Trophoblast cell (in vitro differentiated cells and primary cell): Measurements from ENCODE around the gene TMCC1.
A peak's percentile ranks its signal among the peaks of the same experiment; 100 is the strongest.

Experiments
- DNase-seq, 2 donors: peaks; one replicate each; pipeline ENCODE4 v3.0.0-alpha.2; 2016
- H2AFZ ChIP-seq: 2 replicates; pipeline ENCODE4 v1.6.1; 2013; ENCODE audit warnings: low read length, moderate library complexity, mild to moderate bottlenecking; ENCODE audit not compliant: insufficient read depth, poor library complexity
- H2AK5ac ChIP-seq: 2 replicates; pipeline ENCODE4 v1.6.1; 2013; ENCODE audit warnings: mild to moderate bottlenecking, low read length
- H2BK120ac ChIP-seq: 2 replicates; pipeline ENCODE4 v1.6.1; 2013; ENCODE audit warnings: low read length, mild to moderate bottlenecking, moderate library complexity; ENCODE audit not compliant: insufficient read depth, poor library complexity
- H2BK12ac ChIP-seq: 2 replicates; pipeline ENCODE4 v1.6.1; 2013; ENCODE audit warnings: mild to moderate bottlenecking, low read length, moderate library complexity
- H2BK5ac ChIP-seq: 2 replicates; pipeline ENCODE4 v1.6.1; 2013; ENCODE audit warnings: low read length, low read depth, moderate library complexity, mild to moderate bottlenecking; ENCODE audit not compliant: poor library complexity
- H3K14ac ChIP-seq: 2 replicates; pipeline ENCODE4 v1.6.1; 2013; ENCODE audit warnings: mild to moderate bottlenecking, low read length
- H3K18ac ChIP-seq: 2 replicates; pipeline ENCODE4 v1.6.1; 2013; ENCODE audit warnings: mild to moderate bottlenecking, low read length
- H3K23ac ChIP-seq: 2 replicates; pipeline ENCODE4 v1.6.1; 2013; ENCODE audit warnings: low read length
- H3K27ac ChIP-seq: 2 replicates; pipeline ENCODE4 v1.5.1; 2013; ENCODE audit warnings: low read depth, mild to moderate bottlenecking, inconsistent platforms, low read length, moderate library complexity
- H3K27me3 ChIP-seq: 2 replicates; pipeline ENCODE4 v1.6.1; 2013; ENCODE audit warnings: inconsistent platforms, mild to moderate bottlenecking, low read length, moderate library complexity; ENCODE audit not compliant: insufficient read depth
- H3K36me3 ChIP-seq, 2 experiments: 1 replicate in 1 of 2; 2 replicates in 1 of 2; pipeline ENCODE4 v1.6.1; 2013; ENCODE audit warnings: low read length in 2 of 2, mild to moderate bottlenecking in 2 of 2, moderate library complexity in 1 of 2; ENCODE audit not compliant: insufficient read depth in 2 of 2, control insufficient read depth in 1 of 2
- H3K4ac ChIP-seq: 2 replicates; pipeline ENCODE4 v1.6.1; 2013; ENCODE audit warnings: low read depth, mild to moderate bottlenecking, low read length, moderate library complexity
- H3K4me1 ChIP-seq, 2 experiments: 1 replicate in 1 of 2; 2 replicates in 1 of 2; pipeline ENCODE4 v1.6.1; 2013; ENCODE audit warnings: low read length in 2 of 2, mild to moderate bottlenecking in 2 of 2, moderate library complexity in 1 of 2; ENCODE audit not compliant: insufficient read depth in 2 of 2, control insufficient read depth in 1 of 2
- H3K4me2 ChIP-seq: 2 replicates; pipeline ENCODE4 v1.6.1; 2013; ENCODE audit warnings: inconsistent platforms, mild to moderate bottlenecking, low read length, moderate library complexity
- H3K4me3 ChIP-seq: 2 replicates; pipeline ENCODE4 v1.5.1; 2013; ENCODE audit warnings: mild to moderate bottlenecking, low read depth, low read length, inconsistent platforms
- H3K79me1 ChIP-seq: one replicate; pipeline ENCODE4 v1.6.1; 2013; ENCODE audit warnings: low read length
- H3K79me2 ChIP-seq: 2 replicates; pipeline ENCODE4 v1.6.1; 2013; ENCODE audit warnings: low read length, mild to moderate bottlenecking; ENCODE audit not compliant: control insufficient read depth, insufficient read depth, poor library complexity
- H3K9ac ChIP-seq: 2 replicates; pipeline ENCODE4 v1.6.1; 2013; ENCODE audit warnings: mild to moderate bottlenecking, low read length
- H3K9me3 ChIP-seq: 2 replicates; pipeline ENCODE4 v1.6.1; 2013; ENCODE audit warnings: low read depth, mild to moderate bottlenecking, control low read depth, inconsistent platforms, low read length; ENCODE audit not compliant: insufficient read depth
- H4K12ac ChIP-seq: 2 replicates; pipeline ENCODE4 v1.6.1; 2013; ENCODE audit warnings: low read depth, mild to moderate bottlenecking, low read length, moderate library complexity
- H4K8ac ChIP-seq: 2 replicates; pipeline ENCODE4 v1.6.1; 2013; ENCODE audit warnings: low read depth, mild to moderate bottlenecking, low read length, moderate library complexity
- H4K91ac ChIP-seq: one replicate; pipeline ENCODE4 v1.6.1; 2013; ENCODE audit warnings: low read depth, mild to moderate bottlenecking, low read length, moderate library complexity
- WGBS: extraction: QIAGEN DNeasy Blood & Tissue Kit; methylation state at CpG from one replicate; pipeline ENCODE4 v1.1.7; 2013; ENCODE audit warnings: missing lambda C conversion rate; ENCODE audit not compliant: insufficient read length, insufficient coverage; ENCODE audit errors: extremely low coverage; 5-methylcytosine and 5-hydroxymethylcytosine counted together

The TMCC1 gene

GRCh38 chr3:129855832-129856419, 37.6 kb downstream of the TMCC1 start:
- Histone ChIP-seq H3K14ac (no peak overlapping the region), H2BK5ac (no peak overlapping the region), H3K18ac (no peak overlapping the region), H3K79me2 (no peaks in the 10 kb centered on the region), H3K27me3 (no peaks in the 10 kb centered on the region), H3K4me3 (no peak overlapping the region), H3K23ac (no peak overlapping the region), H3K9ac (no peak overlapping the region), H2BK12ac (no peak overlapping the region), H3K4me2 (no peak overlapping the region), H4K8ac (no peak overlapping the region), H3K27ac (no peak overlapping the region), H2BK120ac (no peak overlapping the region), H4K91ac (no peak overlapping the region), H3K36me3 (peaks cover 9 to 14% of the 10 kb centered on the region in 2 experiments), H2AK5ac (no peak overlapping the region), H3K79me1 (no peaks in the 10 kb centered on the region), H3K4me1 (no peaks in the 10 kb centered on the region), H3K9me3 (peaks cover 4% of the 10 kb centered on the region), H3K4ac (no peak overlapping the region), H4K12ac (no peak overlapping the region), H2AFZ (no peak overlapping the region)
- no CpG with 5 or more reads among the region's 5 CpGs for WGBS
- DNase-seq, result peak in 1 of 2 donors; percentile 22

DNA sequence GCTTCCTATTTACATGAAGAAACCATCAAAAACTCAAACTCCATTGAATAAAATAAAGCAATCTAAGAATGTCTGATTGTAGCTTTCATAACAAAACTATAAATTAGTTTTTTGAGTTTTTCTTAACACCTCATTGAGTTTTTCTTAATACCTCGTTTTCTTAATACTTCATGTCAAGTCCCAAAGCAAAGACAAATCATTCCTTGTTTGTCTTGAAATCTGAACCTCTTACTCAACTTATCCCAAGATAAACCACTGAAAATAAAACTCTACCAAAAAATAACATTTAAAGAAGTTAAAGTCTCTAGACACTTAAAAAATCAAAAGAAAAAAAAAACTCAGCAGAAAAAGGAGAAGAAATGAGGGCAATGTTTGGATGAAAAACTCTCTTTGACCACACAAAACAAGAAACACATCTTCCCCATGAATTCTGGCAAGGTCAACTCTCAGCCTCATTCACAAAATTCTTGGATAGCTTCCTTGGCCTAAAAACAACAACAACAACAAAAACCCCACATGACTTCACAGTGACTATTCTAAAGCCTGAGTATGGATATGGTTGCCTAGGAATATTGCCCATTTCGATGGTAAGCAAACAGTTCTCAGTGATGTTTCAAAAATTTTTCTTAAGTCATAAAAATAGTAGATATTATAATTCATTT, 38.2 kb downstream of the TMCC1 start:
- Histone ChIP-seq H2BK12ac (no peak overlapping the region), H3K27me3 (no peaks in the 10 kb centered on the region), H3K36me3 (peaks cover 10 to 14% of the 10 kb centered on the region in 2 experiments), H3K23ac (no peak overlapping the region), H3K9me3 (peaks cover 4% of the 10 kb centered on the region), H3K4me1 (no peaks in the 10 kb centered on the region), H4K12ac (no peak overlapping the region), H4K91ac (no peak overlapping the region), H2AK5ac (no peak overlapping the region), H3K27ac (no peak overlapping the region), H3K79me1 (no peaks in the 10 kb centered on the region), H3K4ac (no peak overlapping the region), H3K18ac (no peak overlapping the region), H2BK120ac (no peak overlapping the region), H3K4me2 (no peak overlapping the region), H2BK5ac (no peak overlapping the region), H2AFZ (no peak overlapping the region), H3K9ac (no peak overlapping the region), H3K79me2 (no peaks in the 10 kb centered on the region), H4K8ac (no peak overlapping the region), H3K14ac (no peak overlapping the region), H3K4me3 (no peak overlapping the region)
- no CpG with 5 or more reads among the region's 2 CpGs for WGBS
- no peak for DNase-seq

DNA sequence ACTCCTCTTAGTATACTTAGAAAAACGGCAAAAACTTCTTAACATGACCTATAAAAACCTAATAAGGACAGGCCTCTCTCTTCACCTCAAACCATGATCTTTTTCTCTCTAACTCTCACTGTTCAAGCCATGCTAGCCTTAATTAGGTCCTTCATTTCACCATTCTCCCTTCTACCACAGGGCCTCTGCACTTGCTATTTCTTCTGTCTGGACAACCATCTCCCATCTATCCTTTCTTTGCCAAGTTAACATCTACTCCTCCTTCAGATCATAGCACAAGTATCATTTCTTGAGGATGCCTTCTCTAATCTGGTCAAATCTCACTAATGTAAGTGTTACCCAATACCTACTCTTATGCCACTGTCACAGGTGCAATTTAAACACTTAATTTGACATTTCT, 39.1 kb downstream of the TMCC1 start:
- no peaks in the 10 kb centered on the region for H3K79me1 ChIP-seq
- H3K23ac ChIP-seq, result no peak overlapping the region
- no peaks in the 10 kb centered on the region for H3K4me1 ChIP-seq
- no peak overlapping the region for H3K4me2 ChIP-seq
- no peak overlapping the region for H3K18ac ChIP-seq
- no peak overlapping the region for H3K4me3 ChIP-seq
- H4K8ac ChIP-seq, result no peak overlapping the region
- no peaks in the 10 kb centered on the region for H3K79me2 ChIP-seq
- H3K4ac ChIP-seq, result no peak overlapping the region
- no peak overlapping the region for H2AFZ ChIP-seq
- H3K36me3 ChIP-seq, result peaks cover 8 to 13% of the 10 kb centered on the region in 2 experiments
- no peak overlapping the region for H2BK5ac ChIP-seq
- H4K91ac ChIP-seq, result no peak overlapping the region
- H3K14ac ChIP-seq, result no peak overlapping the region
- no peaks in the 10 kb centered on the region for H3K27me3 ChIP-seq
- no peak overlapping the region for H4K12ac ChIP-seq
- H2AK5ac ChIP-seq, result no peak overlapping the region
- H3K27ac ChIP-seq, result no peak overlapping the region
- no peak for DNase-seq
- no peak overlapping the region for H2BK120ac ChIP-seq
- H2BK12ac ChIP-seq, result no peak overlapping the region
- H3K9me3 ChIP-seq, result peaks cover 4% of the 10 kb centered on the region
- H3K9ac ChIP-seq, result no peak overlapping the region
- WGBS, result no CpG with 5 or more reads among the region's 1 CpG

GRCh38 chr3:129845956-129846355, 47.6 kb downstream of the TMCC1 start:
- Histone ChIP-seq H3K4me2 (no peak overlapping the region), H2BK5ac (no peak overlapping the region), H3K9me3 (peaks cover 2% of the 10 kb centered on the region), H3K4ac (no peak overlapping the region), H3K27me3 (no peaks in the 10 kb centered on the region), H4K12ac (no peak overlapping the region), H3K79me2 (no peaks in the 10 kb centered on the region), H3K4me3 (no peak overlapping the region), H3K9ac (no peak overlapping the region), H3K36me3 (peaks cover 0 to 3% of the 10 kb centered on the region in 2 experiments), H2BK120ac (no peak overlapping the region), H3K79me1 (no peaks in the 10 kb centered on the region), H3K4me1 (no peaks in the 10 kb centered on the region), H4K91ac (no peak overlapping the region), H2AFZ (no peak overlapping the region), H4K8ac (no peak overlapping the region), H2AK5ac (no peak overlapping the region), H2BK12ac (no peak overlapping the region), H3K18ac (no peak overlapping the region), H3K27ac (no peak overlapping the region), H3K14ac (no peak overlapping the region), H3K23ac (no peak overlapping the region)
- DNase-seq, result no peak
- no CpG with 5 or more reads among the region's 2 CpGs for WGBS
